ENCODE measurements around the gene TBC1D22A. TPM values are rescaled to one million over a fixed set of nuclear protein-coding genes. Genes with fewer than 3 reads are reported as not detected.
A peak's percentile ranks its signal among the peaks of the same experiment; 100 is the strongest.

The TBC1D22A gene
- total and polyA plus RNA-seq, 9 of the 15 experiments (the other 6 are each of a cell fraction or from before 2014, with no cell fraction given) = 0.20 to 11.5 (median 5.2) TPM

GRCh38 chr22:46754110-46754799 is 8.2 kb upstream of the TBC1D22A start (continued):
- TF ChIP-seq ZNF695 (CRISPR knock-in tag; IDR thresholded peaks at IDR 0.05) (no peak), ZNF668 (CRISPR knock-in tag; IDR thresholded peaks at IDR 0.05) (no peak), DNMT1 (IDR thresholded peaks at IDR 0.05) (no peak), TBL1XR1 (IDR thresholded peaks at IDR 0.05; ENCODE audit: low read length in 2 of 2) (0 out of 4 replicates have a peak, but pooled peaks of 1 of the 2 experiments have one; percentile 27), BMI1 (IDR thresholded peaks at IDR 0.05; ENCODE audit: low read length) (no peak), PATZ1 (CRISPR knock-in tag; IDR thresholded peaks at IDR 0.05; ENCODE audit: borderline replicate concordance) (no peak), AFF1 (IDR thresholded peaks at IDR 0.05; ENCODE audit: low read depth in 1 of 2, partially characterized antibody in 2 of 2) (no peak), TFAP4 (CRISPR knock-in tag; IDR thresholded peaks at IDR 0.05; ENCODE audit: borderline replicate concordance) (peak; percentile 96), TBP (optimal IDR thresholded peaks at IDR 0.05; ENCODE audit: low read depth, low read length) (no peak), STAT5A (IDR thresholded peaks at IDR 0.05; ENCODE audit: borderline replicate concordance, low read length) (no peak), NCOA6 (IDR thresholded peaks at IDR 0.05) (no peak), IFI16 (CRISPR knock-in tag; IDR thresholded peaks at IDR 0.05) (no peak), ATF6 (CRISPR knock-in tag; IDR thresholded peaks at IDR 0.05) (0 out of 2 replicates have a peak, but pooled peaks have one; percentile 60), CBFA2T3 (IDR thresholded peaks at IDR 0.05) (peak; percentile 74), ZNF518B (CRISPR knock-in tag; IDR thresholded peaks at IDR 0.05) (no peak)

Data from K562 (cell line).